Transverse colon (tissue), 4 donors: ENCODE data around the gene FAM98C. TPM values are rescaled to one million over a fixed set of nuclear protein-coding genes. Genes with fewer than 3 reads are reported as not detected.

Experiments
- DNase-seq: peaks from one replicate; pipeline ENCODE4 v3.0.0-alpha.2; 2019
- H3K27ac ChIP-seq, 4 donors: fragments of 200-600 bp; sonication (generic); 2 replicates each; pipeline ENCODE4 v1.5.1; 2016 to 2018; ENCODE audit warnings: inconsistent platforms in 4 of 4
- H3K27me3 ChIP-seq: fragments of 200-600 bp; sonication (generic); 2 replicates; pipeline ENCODE4 v1.5.1; 2017; ENCODE audit warnings: inconsistent platforms
- H3K36me3 ChIP-seq, 4 donors: fragments of 200-600 bp; sonication (generic); 2 replicates each; pipeline ENCODE4 v1.5.1; 2017 to 2019; ENCODE audit warnings: inconsistent platforms in 4 of 4
- H3K4me1 ChIP-seq, 4 donors: fragments of 200-600 bp; sonication (generic); 2 replicates each; pipeline ENCODE4 v1.5.1; 2017 to 2020; ENCODE audit warnings: inconsistent platforms in 4 of 4
- H3K4me3 ChIP-seq, 4 donors: fragments of 200-600 bp; sonication (generic); 1 replicate in 1 of 4; 2 replicates in 3 of 4; pipeline versions ENCODE4 v1.5.1 to v1.6.1; 2017 to 2019; ENCODE audit warnings: inconsistent platforms in 4 of 4
- H3K9me3 ChIP-seq, 2 donors: fragments of 200-600 bp; sonication (generic); 2 replicates each; pipeline ENCODE4 v1.5.1; 2017 to 2019; ENCODE audit warnings: inconsistent platforms in 2 of 2
- CTCF ChIP-seq, 5 experiments: fragments of 200-600 bp in 3 of 5; fragments of 450-650 bp in 2 of 5; sonication (generic) in 3 of 5; IDR thresholded peaks; 1 replicate in 2 of 5; 2 replicates in 3 of 5; pipeline ENCODE4 v1.5.1; 2016 to 2017; ENCODE audit warnings: antibody characterized with exemption in 5 of 5, inconsistent platforms in 3 of 5, mild to moderate bottlenecking in 2 of 5, moderate library complexity in 1 of 5
- EP300 ChIP-seq: sonication (generic); formaldehyde crosslinking; IDR thresholded peaks from one replicate; pipeline ENCODE4 v1.6.1; 2017; ENCODE audit warnings: antibody characterized with exemption, low read depth
- POLR2A ChIP-seq: fragments of 450-650 bp; IDR thresholded peaks from one replicate; pipeline ENCODE4 v1.6.1; 2016; ENCODE audit warnings: antibody characterized with exemption, mild to moderate bottlenecking, moderate library complexity
- POLR2AphosphoS5 ChIP-seq, 3 donors: sonication (generic); formaldehyde crosslinking; IDR thresholded peaks; one replicate each; pipeline ENCODE4 v1.6.1; 2016; ENCODE audit warnings: antibody characterized with exemption in 3 of 3
- WGBS, 2 donors: methylation state at CpG; one replicate each; pipeline ENCODE4 v1.1.5; 2018; ENCODE audit warnings: low coverage in 1 of 2; 5-methylcytosine and 5-hydroxymethylcytosine counted together
- in situ Hi-C, 4 donors: fragments of 200-750 bp; cut with MboI; loops; one replicate each; pipeline versions ENCODE4 v1.15.0 to v1.15.1; 2017; ENCODE audit warnings: low sequenced_read_pairs in 3 of 4, low pct_ligation_motif_present in 1 of 4, low pct_unique_long_range_greater_than_20kb in 1 of 4
- intact Hi-C: fragments of 100-400 bp; cut with DNase I; formaldehyde crosslinking; loops from one replicate; pipeline ENCODE4 v1.15.1; 2023; ENCODE audit warnings: low total_unique reads
- total RNA-seq, 4 donors: library from RNA; depleted of rRNA; stranded (reverse); fragments of >200 nt; gene quantifications; one replicate each; pipeline ENCODE4 v1.1.0, GENCODE V29; 2016

The FAM98C gene
- total RNA-seq, 4 donors from 2014 or later: 34.0 to 102 (median 41.2) TPM

GRCh38 chr19:38400361-38400760 is 2.5 kb upstream of the FAM98C start:
- H3K27me3 ChIP-seq: peaks cover 63% of the 10 kb centered on the region
- TF ChIP-seq POLR2A (no peak), POLR2AphosphoS5 (IDR thresholded peaks at IDR 0.05) (no peak), EP300 (no peak), CTCF (IDR thresholded peaks at IDR 0.05) (no peak)
- no peak for DNase-seq
- H3K36me3 ChIP-seq: no peaks in the 10 kb centered on the region
- no peak overlapping the region for H3K27ac ChIP-seq
- in situ Hi-C loops (loop anchor here in 3 of 4 donors (10.0 to 25.0 kb wide), 4 partner anchors 212 to 562 kb away; partner anchors contain the start of genes MRPS12 (in 2 of the 3), SARS2 (in 2 of the 3), EIF3K (in 1 of the 3) and MAP4K1 (in 1 of the 3)), intact Hi-C loops (loop anchor here (10.0 kb wide), 1 partner anchor 234 kb away; no protein-coding TSS in a partner anchor)
- H3K4me1 ChIP-seq: peaks cover 0 to 20% (median 7%) of the 10 kb centered on the region in 4 donors
- WGBS, 2 donors: 80 to 85% methylated on average over 5 of the region's 5 CpGs
- H3K4me3 ChIP-seq: no peak overlapping the region
- no peaks in the 10 kb centered on the region for H3K9me3 ChIP-seq

GRCh38 chr19:38401148-38401547 is 1.7 kb upstream of the FAM98C start:
- H3K9me3 ChIP-seq: no peaks in the 10 kb centered on the region
- TF ChIP-seq EP300: no peak
- no peak for TF ChIP-seq CTCF (IDR thresholded peaks at IDR 0.05)
- TF ChIP-seq POLR2A: no peak
- TF ChIP-seq POLR2AphosphoS5 (IDR thresholded peaks at IDR 0.05): no peak
- H3K4me1 ChIP-seq: peaks cover 0 to 20% (median 7%) of the 10 kb centered on the region in 4 donors
- H3K4me3 ChIP-seq: no peak overlapping the region
- H3K27ac ChIP-seq: no peak overlapping the region
- 61 to 75% methylated on average over 2 to 3 of the region's 3 CpGs for WGBS, 2 donors
- intact Hi-C loops (loop anchor here (10.0 kb wide), 1 partner anchor 234 kb away; no protein-coding TSS in a partner anchor), in situ Hi-C loops (loop anchor here in 3 of 4 donors (10.0 to 25.0 kb wide), 4 partner anchors 211 to 561 kb away; partner anchors contain the start of genes MRPS12 (in 2 of the 3), SARS2 (in 2 of the 3), EIF3K (in 1 of the 3) and MAP4K1 (in 1 of the 3))
- DNase-seq: no peak
- peaks cover 55% of the 10 kb centered on the region for H3K27me3 ChIP-seq
- H3K36me3 ChIP-seq: peaks cover 0 to 1% (median 0%) of the 10 kb centered on the region in 4 donors

GRCh38 chr19:38402623-38402966 is 298 bp upstream of the FAM98C start:
- intact Hi-C loops (loop anchor here (10.0 kb wide), 1 partner anchor 232 kb away; no protein-coding TSS in a partner anchor), in situ Hi-C loops (loop anchor here in 3 of 4 donors (10.0 to 25.0 kb wide), 4 partner anchors 210 to 560 kb away; partner anchors contain the start of genes MRPS12 (in 2 of the 3), SARS2 (in 2 of the 3), EIF3K (in 1 of the 3) and MAP4K1 (in 1 of the 3))
- H3K4me1 ChIP-seq: peaks cover 0 to 20% (median 7%) of the 10 kb centered on the region in 4 donors
- H3K27me3 ChIP-seq: peaks cover 41% of the 10 kb centered on the region
- no peak for TF ChIP-seq POLR2A
- TF ChIP-seq EP300: no peak
- no peak for TF ChIP-seq CTCF (IDR thresholded peaks at IDR 0.05)
- no peak for TF ChIP-seq POLR2AphosphoS5 (IDR thresholded peaks at IDR 0.05)
- peak overlapping the region in 3 of 4 donors; percentile 22 to 95 (median 86) for H3K4me3 ChIP-seq
- WGBS, 2 donors: 4% methylated on average over 18 of the region's 18 CpGs; no CpG with 5 or more reads in 1 of the 2 donors
- peak overlapping the region; percentile 18 to 90 (median 63) for H3K27ac ChIP-seq
- H3K9me3 ChIP-seq: no peaks in the 10 kb centered on the region
- DNase-seq: no peak
- peaks cover 0 to 11% (median 4%) of the 10 kb centered on the region in 4 donors for H3K36me3 ChIP-seq

- Histone ChIP-seq H3K9me3 (no peaks in the 10 kb centered on the region), H3K4me3 (no peak overlapping the region), H3K27ac (peak overlapping the region in 2 of 4 donors; percentile 84 to 95), H3K27me3 (peaks cover 18% of the 10 kb centered on the region), H3K36me3 (peaks cover 0 to 11% (median 4%) of the 10 kb centered on the region in 4 donors), H3K4me1 (peaks cover 0 to 20% (median 7%) of the 10 kb centered on the region in 4 donors)
- WGBS, 2 donors: 98% methylated on average over 6 of the region's 6 CpGs; no CpG with 5 or more reads in 1 of the 2 donors
- no peak for DNase-seq
- intact Hi-C loops: loop anchor here (10.0 kb wide), 1 partner anchor 230 kb away; no protein-coding TSS in a partner anchor
- no peak for TF ChIP-seq POLR2AphosphoS5 (IDR thresholded peaks at IDR 0.05)
- no peak for TF ChIP-seq POLR2A
- no peak for TF ChIP-seq CTCF (IDR thresholded peaks at IDR 0.05)
- no peak for TF ChIP-seq EP300
- in situ Hi-C loops: loop anchor here in 3 of 4 donors (10.0 to 25.0 kb wide), 4 partner anchors 207 to 557 kb away; partner anchors contain the start of genes MRPS12 (in 2 of the 3), SARS2 (in 2 of the 3), EIF3K (in 1 of the 3) and MAP4K1 (in 1 of the 3)
Measured at GRCh38 chr19:38404858-38405257, 2.0 kb downstream of the FAM98C start.
